Left ventricle myocardium inferior (tissue), 1 donor: ENCODE results near the gene ARL4A. TPM values are rescaled to one million over a fixed set of nuclear protein-coding genes. Genes with fewer than 3 reads are reported as not detected.

Source experiments
- DNase-seq: peaks from one replicate; pipeline ENCODE4 v3.0.0-alpha.2; 2020
- H3K27ac ChIP-seq: fragments of 200-600 bp; replicated peaks from 2 replicates; pipeline ENCODE4 v1.8.0; 2021
- H3K27me3 ChIP-seq: fragments of 200-600 bp; 2 replicates; pipeline ENCODE4 v1.8.0; 2021; ENCODE audit warnings: low read depth
- H3K36me3 ChIP-seq: fragments of 200-600 bp; 2 replicates; pipeline ENCODE4 v1.8.0; 2021
- H3K4me1 ChIP-seq: fragments of 200-600 bp; 2 replicates; pipeline ENCODE4 v1.8.0; 2021
- H3K4me3 ChIP-seq: fragments of 200-600 bp; 2 replicates; pipeline ENCODE4 v1.8.0; 2021; ENCODE audit warnings: mild to moderate bottlenecking, moderate library complexity
- H3K9me3 ChIP-seq: fragments of 200-600 bp; replicated peaks from 2 replicates; pipeline ENCODE4 v1.8.0; 2021
- intact Hi-C: fragments of 100-400 bp; cut with micrococcal nuclease; formaldehyde crosslinking; loops from one replicate; pipeline ENCODE4 v1.11.0; 2022
- total RNA-seq: library from RNA; stranded (reverse); fragmentation: NEBNext Ultra II Directional; extraction: Animal tissue kit (Norgen Biotek cat#: 25700); gene quantifications from one replicate; pipeline ENCODE4 v1.2.1, GENCODE V29; 2021
- TF ChIP-seq, protein P1 (sequence below): fragments of 200-600 bp; IDR thresholded peaks from 2 replicates; pipeline ENCODE4 v1.8.0; 2021; ENCODE audit warnings: antibody characterized with exemption, mild to moderate bottlenecking, borderline replicate concordance
- donor health status: DM: no; HTN: yes; CAD: no; lungs with severe emphysema.

Gene ARL4A
- total RNA-seq, 1 donor from 2014 or later, result 11.5 TPM

DNA sequence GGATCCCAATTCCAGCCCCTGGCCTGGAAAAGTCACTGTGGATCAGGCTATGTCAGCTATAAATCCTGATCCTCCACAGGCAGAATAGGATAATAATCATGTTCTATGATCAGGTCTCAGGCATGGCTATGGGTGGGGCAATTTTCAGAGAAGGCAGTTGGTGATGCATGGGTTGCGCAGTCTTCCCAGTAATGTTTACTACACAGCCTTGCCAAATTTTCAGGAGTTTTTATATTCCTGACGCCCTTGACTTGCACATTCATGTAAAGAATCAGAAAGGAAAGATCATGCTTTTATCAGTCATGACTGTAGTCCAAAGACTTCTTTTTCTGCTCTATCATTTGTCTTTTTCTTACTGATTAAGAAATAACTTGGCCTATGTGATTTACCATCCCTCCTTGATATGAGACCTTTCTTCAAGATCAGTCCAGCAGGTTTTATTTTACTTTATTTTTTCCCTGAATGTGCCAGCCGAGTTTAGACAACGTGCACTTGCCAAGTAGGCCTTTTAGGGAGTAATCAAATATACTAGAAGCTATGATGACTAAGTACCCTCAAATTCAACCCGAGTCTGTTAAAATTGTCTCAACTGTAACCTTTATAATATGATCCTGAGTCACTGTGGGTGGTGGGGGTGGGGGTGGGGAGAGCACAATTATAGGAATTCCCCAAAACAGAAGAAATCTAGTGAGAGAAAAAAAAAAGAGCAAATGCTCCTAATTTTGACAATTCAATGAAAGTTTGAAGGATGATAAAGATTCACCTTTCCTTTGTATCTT lies 31.9 kb downstream of the ARL4A start:
- Histone ChIP-seq H3K9me3 (no peaks in the 10 kb centered on the region), H3K27me3 (no peaks in the 10 kb centered on the region), H3K36me3 (no peaks in the 10 kb centered on the region), H3K4me1 (peaks cover 61% of the 10 kb centered on the region), H3K27ac (peak overlapping the region; percentile 82), H3K4me3 (no peak overlapping the region)
- TF ChIP-seq, protein P1, sequence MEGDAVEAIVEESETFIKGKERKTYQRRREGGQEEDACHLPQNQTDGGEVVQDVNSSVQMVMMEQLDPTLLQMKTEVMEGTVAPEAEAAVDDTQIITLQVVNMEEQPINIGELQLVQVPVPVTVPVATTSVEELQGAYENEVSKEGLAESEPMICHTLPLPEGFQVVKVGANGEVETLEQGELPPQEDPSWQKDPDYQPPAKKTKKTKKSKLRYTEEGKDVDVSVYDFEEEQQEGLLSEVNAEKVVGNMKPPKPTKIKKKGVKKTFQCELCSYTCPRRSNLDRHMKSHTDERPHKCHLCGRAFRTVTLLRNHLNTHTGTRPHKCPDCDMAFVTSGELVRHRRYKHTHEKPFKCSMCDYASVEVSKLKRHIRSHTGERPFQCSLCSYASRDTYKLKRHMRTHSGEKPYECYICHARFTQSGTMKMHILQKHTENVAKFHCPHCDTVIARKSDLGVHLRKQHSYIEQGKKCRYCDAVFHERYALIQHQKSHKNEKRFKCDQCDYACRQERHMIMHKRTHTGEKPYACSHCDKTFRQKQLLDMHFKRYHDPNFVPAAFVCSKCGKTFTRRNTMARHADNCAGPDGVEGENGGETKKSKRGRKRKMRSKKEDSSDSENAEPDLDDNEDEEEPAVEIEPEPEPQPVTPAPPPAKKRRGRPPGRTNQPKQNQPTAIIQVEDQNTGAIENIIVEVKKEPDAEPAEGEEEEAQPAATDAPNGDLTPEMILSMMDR, result no peak
- DNase-seq, result no peak
- intact Hi-C loops, result no loop called here

DNA sequence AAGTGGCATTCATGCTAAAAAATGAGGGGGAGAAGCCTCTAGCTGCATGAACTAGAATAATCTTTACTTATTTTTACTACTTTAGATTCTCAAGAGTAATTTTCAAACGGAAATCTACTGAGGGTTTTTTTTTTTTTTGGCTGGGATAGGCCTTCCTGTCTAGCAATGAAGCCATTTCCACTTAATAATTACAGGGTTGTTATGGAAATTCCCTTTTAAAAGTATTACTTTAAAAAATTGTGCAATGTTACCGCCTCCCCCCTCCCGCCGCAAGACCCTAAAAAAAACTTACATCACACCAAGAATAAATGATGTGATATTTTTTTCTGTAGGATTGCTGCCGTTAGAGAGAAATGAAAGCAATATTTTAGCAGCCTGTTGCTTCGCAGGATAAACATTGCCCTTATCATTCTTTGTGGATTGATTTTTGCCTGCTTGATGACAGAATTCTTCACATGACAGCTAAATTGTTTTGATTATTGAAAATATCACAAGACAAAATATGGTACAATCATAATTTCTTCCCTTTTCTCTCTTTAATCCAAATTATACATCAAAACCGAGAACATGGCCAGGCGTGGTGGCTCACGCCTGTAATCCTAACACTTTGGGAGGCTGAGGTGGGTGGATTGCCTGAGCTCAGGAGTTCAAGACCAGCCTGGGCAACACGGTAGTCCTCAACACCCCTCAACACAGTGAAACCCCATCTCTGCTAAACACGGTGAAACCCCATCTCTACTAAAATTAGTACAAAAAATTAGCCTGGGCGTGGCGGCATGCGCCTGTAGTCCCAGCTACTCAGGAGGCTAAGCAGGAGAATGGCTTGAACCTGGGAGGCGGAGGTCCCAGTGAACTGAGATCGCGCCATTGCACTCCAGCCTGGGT lies 32.8 kb downstream of the ARL4A start:
- H3K4me3 ChIP-seq, result peak overlapping the region; percentile 16
- TF ChIP-seq, protein P1, result no peak
- H3K9me3 ChIP-seq, result no peaks in the 10 kb centered on the region
- H3K36me3 ChIP-seq, result no peaks in the 10 kb centered on the region
- DNase-seq, result no peak
- intact Hi-C loops, result no loop called here
- peaks cover 55% of the 10 kb centered on the region for H3K4me1 ChIP-seq
- H3K27ac ChIP-seq, result peak overlapping the region; percentile 82
- H3K27me3 ChIP-seq, result no peaks in the 10 kb centered on the region

DNA sequence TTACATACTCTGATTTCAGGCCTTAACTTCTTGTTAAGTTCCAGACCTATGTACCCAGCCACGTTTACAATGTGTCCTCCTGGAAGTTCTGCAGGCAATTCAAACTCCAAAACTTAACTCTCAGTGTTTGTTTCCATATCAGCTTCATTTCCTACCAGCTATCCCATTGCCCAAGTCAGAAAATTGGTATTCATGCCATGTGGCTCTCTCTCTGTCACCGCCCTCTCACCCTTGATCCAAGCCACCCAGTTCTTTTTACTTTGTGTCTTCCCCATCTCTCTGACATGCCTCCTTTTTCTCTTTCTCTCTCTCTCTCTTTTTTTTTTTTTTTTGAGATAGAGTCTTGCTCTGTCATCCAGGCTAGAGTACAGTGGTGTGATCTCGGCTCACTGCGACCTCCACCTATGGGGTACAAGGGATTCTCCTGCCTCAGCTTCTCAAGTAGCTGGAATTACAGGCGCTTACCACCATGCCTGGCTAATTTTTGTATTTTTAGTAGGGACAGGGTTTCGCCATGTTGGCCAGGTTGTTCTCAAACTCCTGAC lies 33.9 kb downstream of the ARL4A start:
- Histone ChIP-seq H3K27me3 (no peaks in the 10 kb centered on the region), H3K4me3 (no peak overlapping the region), H3K36me3 (no peaks in the 10 kb centered on the region), H3K4me1 (peaks cover 53% of the 10 kb centered on the region), H3K27ac (no peak overlapping the region), H3K9me3 (no peaks in the 10 kb centered on the region)
- no peak for DNase-seq
- TF ChIP-seq, protein P1, result no peak
- intact Hi-C loops, result no loop called here

DNA sequence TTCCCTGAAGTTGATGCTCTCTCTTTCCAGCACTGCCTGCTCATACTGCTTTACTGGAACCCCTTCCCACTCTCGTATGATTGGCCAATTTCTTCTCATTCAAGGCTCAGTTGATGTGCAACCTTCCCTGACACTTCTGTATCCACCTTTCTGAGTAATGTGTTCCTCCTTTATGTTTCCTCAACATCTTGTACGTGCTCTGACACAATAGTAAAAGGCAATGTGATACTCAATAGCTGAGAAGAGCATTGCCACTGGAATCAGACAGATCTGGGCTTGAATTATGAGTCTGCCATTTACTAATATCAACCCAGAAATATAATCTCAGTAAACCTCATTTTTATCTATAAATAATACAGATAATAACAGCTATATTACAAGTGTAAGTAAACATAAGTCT lies 34.7 kb downstream of the ARL4A start:
- intact Hi-C loops, result no loop called here
- TF ChIP-seq, protein P1, result no peak
- no peak for DNase-seq
- no peaks in the 10 kb centered on the region for H3K27me3 ChIP-seq
- no peak overlapping the region for H3K27ac ChIP-seq
- H3K36me3 ChIP-seq, result no peaks in the 10 kb centered on the region
- H3K4me1 ChIP-seq, result peaks cover 53% of the 10 kb centered on the region
- no peak overlapping the region for H3K4me3 ChIP-seq
- H3K9me3 ChIP-seq, result no peaks in the 10 kb centered on the region
